Measurements from ENCODE around the gene SLC6A9.

SLC6A9 gene

GRCh38 chr1:44025816-44026215 is 5.4 kb downstream of the SLC6A9 start:
- DNase-seq: no peak

- DNase-seq: no peak
Measured at GRCh38 chr1:44024903-44025525, 6.2 kb downstream of the SLC6A9 start.

GRCh38 chr1:44024031-44024902 is 7.0 kb downstream of the SLC6A9 start:
- DNase-seq: no peak

GRCh38 chr1:44021581-44022321 is 9.5 kb downstream of the SLC6A9 start:
- no peak for DNase-seq

- no peak for DNase-seq
Measured at GRCh38 chr1:44021156-44021555, 10.1 kb downstream of the SLC6A9 start.

- DNase-seq: no peak
Measured at GRCh38 chr1:44020464-44020863, 10.8 kb downstream of the SLC6A9 start.

GRCh38 chr1:44019466-44019948 is 11.8 kb downstream of the SLC6A9 start:
- DNase-seq: no peak

- no peak for DNase-seq
Measured at GRCh38 chr1:44016890-44017400, 14.3 kb downstream of the SLC6A9 start.

- no peak for DNase-seq
Measured at GRCh38 chr1:44016041-44016889, 15.0 kb downstream of the SLC6A9 start.

GRCh38 chr1:44015206-44015605 is 16.1 kb downstream of the SLC6A9 start:
- DNase-seq: no peak

GRCh38 chr1:44014365-44015104 is 16.7 kb downstream of the SLC6A9 start:
- DNase-seq: no peak

- peak; percentile 17 for DNase-seq
Measured at GRCh38 chr1:44013949-44014348, 17.3 kb downstream of the SLC6A9 start.

GRCh38 chr1:44012941-44013609 is 18.2 kb downstream of the SLC6A9 start:
- peak; percentile 19 for DNase-seq

GRCh38 chr1:44012404-44012803 is 18.9 kb downstream of the SLC6A9 start:
- no peak for DNase-seq

GRCh38 chr1:44010935-44011471 is 20.3 kb downstream of the SLC6A9 start:
- no peak for DNase-seq

- no peak for DNase-seq
Measured at GRCh38 chr1:44008259-44008658, 23.0 kb downstream of the SLC6A9 start.

GRCh38 chr1:44002606-44003157 is 28.6 kb downstream of the SLC6A9 start:
- no peak for DNase-seq

GRCh38 chr1:44002165-44002564 is 29.1 kb downstream of the SLC6A9 start:
- DNase-seq: no peak

- DNase-seq: no peak
Measured at GRCh38 chr1:44000122-44000665, 31.1 kb downstream of the SLC6A9 start.

- no peak for DNase-seq
Measured at GRCh38 chr1:43999455-43999854, 31.8 kb downstream of the SLC6A9 start.
